ENCODE data around the gene GABRR3.

GABRR3 gene

GRCh38 chr3:97970156-97970555, 65.0 kb downstream of the GABRR3 start:
- DNase-seq (ENCODE audit: low read depth), result peak; percentile 55
- H3K4me3 ChIP-seq (ENCODE audit: low read length), result no peak overlapping the region
- no peak for TF ChIP-seq CTCF (conservative IDR thresholded peaks at IDR 0.05; ENCODE audit: low read length)

- no peak overlapping the region for H3K4me3 ChIP-seq (ENCODE audit: low read length)
- DNase-seq (ENCODE audit: low read depth), result no peak
- TF ChIP-seq CTCF (conservative IDR thresholded peaks at IDR 0.05; ENCODE audit: low read length), result no peak
Measured at GRCh38 chr3:97969541-97969940, 65.6 kb downstream of the GABRR3 start.

- no peak for DNase-seq (ENCODE audit: low read depth)
- H3K4me3 ChIP-seq (ENCODE audit: low read length), result no peak overlapping the region
- no peak for TF ChIP-seq CTCF (conservative IDR thresholded peaks at IDR 0.05; ENCODE audit: low read length)
Measured at GRCh38 chr3:97968376-97968775, 66.7 kb downstream of the GABRR3 start.

- no peak overlapping the region for H3K4me3 ChIP-seq (ENCODE audit: low read length)
- no peak for DNase-seq (ENCODE audit: low read depth)
- TF ChIP-seq CTCF (conservative IDR thresholded peaks at IDR 0.05; ENCODE audit: low read length), result no peak
Measured at GRCh38 chr3:97967966-97968365, 67.1 kb downstream of the GABRR3 start.

- H3K4me3 ChIP-seq (ENCODE audit: low read length), result no peak overlapping the region
- DNase-seq (ENCODE audit: low read depth), result no peak
- TF ChIP-seq CTCF (conservative IDR thresholded peaks at IDR 0.05; ENCODE audit: low read length), result no peak
Measured at GRCh38 chr3:97960993-97961766, 73.9 kb downstream of the GABRR3 start.

GRCh38 chr3:97960551-97960950, 74.6 kb downstream of the GABRR3 start:
- TF ChIP-seq CTCF (conservative IDR thresholded peaks at IDR 0.05; ENCODE audit: low read length), result no peak
- H3K4me3 ChIP-seq (ENCODE audit: low read length), result no peak overlapping the region

GRCh38 chr3:97959872-97960271, 75.2 kb downstream of the GABRR3 start:
- TF ChIP-seq CTCF (conservative IDR thresholded peaks at IDR 0.05; ENCODE audit: low read length), result no peak
- DNase-seq (ENCODE audit: low read depth), result no peak
- H3K4me3 ChIP-seq (ENCODE audit: low read length), result no peak overlapping the region

More at GRCh38 chr3:97960551-97960950, 74.6 kb downstream of the GABRR3 start:
- no peak for DNase-seq (ENCODE audit: low read depth)
